ENCODE results near the gene CFAP68. TPM values are rescaled to one million over a fixed set of nuclear protein-coding genes. Genes with fewer than 3 reads are reported as not detected.

The CFAP68 gene
- total RNA-seq, 2 experiments from 2014 or later: 18.7 to 21.0 TPM

GRCh38 chr11:111849631-111850030 is 29.7 kb upstream of the CFAP68 start:
- H3K36me3 Mint-ChIP-seq (ENCODE audit: low read depth): peaks cover 77% of the 10 kb centered on the region
- H3K27me3 ChIP-seq (ENCODE audit: control insufficient read depth in 1 of 2, insufficient read depth in 2 of 2, low read length in 2 of 2): no peaks in the 10 kb centered on the region
- H3K9me3 Mint-ChIP-seq: no peaks in the 10 kb centered on the region
- no peak for ATAC-seq (ENCODE audit: poor library complexity)
- CTCF ChIA-PET: no interaction called here
- DNase-seq: no peak
- intact Hi-C loops (cut with DNase I, micrococcal nuclease): no loop called here
- H3K27me3 Mint-ChIP-seq: no peaks in the 10 kb centered on the region
- H3K36me3 ChIP-seq (ENCODE audit: insufficient read depth, low read length): peaks cover 59% of the 10 kb centered on the region
- POLR2A ChIA-PET: interaction anchor here (1.5 kb wide), 1 partner anchor 17 kb away, joined by 3 read pairs; no protein-coding TSS in a partner anchor
- H3K4me3 ChIP-seq (ENCODE audit: low read length): no peak overlapping the region
- no peak overlapping the region for H3K27ac Mint-ChIP-seq
- H3K9me3 ChIP-seq (ENCODE audit: control insufficient read depth in 1 of 2, insufficient read depth in 1 of 2, low read length in 2 of 2): no peaks in the 10 kb centered on the region
- no peak overlapping the region for H3K4me3 Mint-ChIP-seq
- no peaks in the 10 kb centered on the region for H3K4me1 ChIP-seq (ENCODE audit: insufficient read depth, low read length)
- H3K27ac ChIP-seq (ENCODE audit: low read depth in 1 of 2, low read length in 2 of 2): no peak overlapping the region
- no peak for TF ChIP-seq CTCF (IDR thresholded peaks at IDR 0.05)
- no peaks in the 10 kb centered on the region for H3K4me1 Mint-ChIP-seq (ENCODE audit: low read depth)

GRCh38 chr11:111851067-111851466 is 28.3 kb upstream of the CFAP68 start:
- no peak for TF ChIP-seq CTCF (IDR thresholded peaks at IDR 0.05)
- Mint-ChIP-seq H3K4me3 (no peak overlapping the region), H3K27ac (no peak overlapping the region), H3K4me1 (ENCODE audit: low read depth) (no peaks in the 10 kb centered on the region), H3K9me3 (no peaks in the 10 kb centered on the region), H3K36me3 (ENCODE audit: low read depth) (peaks cover 85% of the 10 kb centered on the region), H3K27me3 (no peaks in the 10 kb centered on the region)
- POLR2A ChIA-PET: interaction anchor here (0.6 kb wide), 1 partner anchor 51 kb away, joined by 3 read pairs; no protein-coding TSS in a partner anchor
- no peaks in the 10 kb centered on the region for H3K4me1 ChIP-seq (ENCODE audit: insufficient read depth, low read length)
- ATAC-seq (ENCODE audit: poor library complexity) (no peak), DNase-seq (no peak)
- no peak overlapping the region for H3K4me3 ChIP-seq (ENCODE audit: low read length)
- CTCF ChIA-PET: no interaction called here
- no peak overlapping the region for H3K27ac ChIP-seq (ENCODE audit: low read depth in 1 of 2, low read length in 2 of 2)
- intact Hi-C loops (cut with DNase I, micrococcal nuclease): no loop called here
- H3K27me3 ChIP-seq (ENCODE audit: control insufficient read depth in 1 of 2, insufficient read depth in 2 of 2, low read length in 2 of 2): no peaks in the 10 kb centered on the region
- no peaks in the 10 kb centered on the region for H3K9me3 ChIP-seq (ENCODE audit: control insufficient read depth in 1 of 2, insufficient read depth in 1 of 2, low read length in 2 of 2)
- peaks cover 62% of the 10 kb centered on the region for H3K36me3 ChIP-seq (ENCODE audit: insufficient read depth, low read length)

GRCh38 chr11:111851636-111852035 is 27.7 kb upstream of the CFAP68 start:
- Histone ChIP-seq H3K9me3 (ENCODE audit: control insufficient read depth in 1 of 2, insufficient read depth in 1 of 2, low read length in 2 of 2) (no peaks in the 10 kb centered on the region), H3K27me3 (ENCODE audit: control insufficient read depth in 1 of 2, insufficient read depth in 2 of 2, low read length in 2 of 2) (no peaks in the 10 kb centered on the region), H3K4me3 (ENCODE audit: low read length) (no peak overlapping the region), H3K4me1 (ENCODE audit: insufficient read depth, low read length) (no peaks in the 10 kb centered on the region), H3K36me3 (ENCODE audit: insufficient read depth, low read length) (peaks cover 64% of the 10 kb centered on the region), H3K27ac (ENCODE audit: low read depth in 1 of 2, low read length in 2 of 2) (no peak overlapping the region)
- no peak overlapping the region for H3K4me3 Mint-ChIP-seq
- no peak for TF ChIP-seq CTCF (IDR thresholded peaks at IDR 0.05)
- no peaks in the 10 kb centered on the region for H3K9me3 Mint-ChIP-seq
- no peaks in the 10 kb centered on the region for H3K4me1 Mint-ChIP-seq (ENCODE audit: low read depth)
- ChIA-PET CTCF (no interaction called here), POLR2A (no interaction called here)
- intact Hi-C loops (cut with DNase I, micrococcal nuclease): no loop called here
- DNase-seq (no peak), ATAC-seq (ENCODE audit: poor library complexity) (no peak)
- H3K36me3 Mint-ChIP-seq (ENCODE audit: low read depth): peaks cover 83% of the 10 kb centered on the region
- no peaks in the 10 kb centered on the region for H3K27me3 Mint-ChIP-seq
- H3K27ac Mint-ChIP-seq: no peak overlapping the region
